CD4-positive, alpha-beta T cell treated with Interleukin-10 for 1 hour (primary cell): ENCODE measurements around the gene ZFYVE19.

Experiments
- DNase-seq: peaks from one replicate; pipeline ENCODE4 v3.0.0-alpha.2; 2020

ZFYVE19 gene

DNA sequence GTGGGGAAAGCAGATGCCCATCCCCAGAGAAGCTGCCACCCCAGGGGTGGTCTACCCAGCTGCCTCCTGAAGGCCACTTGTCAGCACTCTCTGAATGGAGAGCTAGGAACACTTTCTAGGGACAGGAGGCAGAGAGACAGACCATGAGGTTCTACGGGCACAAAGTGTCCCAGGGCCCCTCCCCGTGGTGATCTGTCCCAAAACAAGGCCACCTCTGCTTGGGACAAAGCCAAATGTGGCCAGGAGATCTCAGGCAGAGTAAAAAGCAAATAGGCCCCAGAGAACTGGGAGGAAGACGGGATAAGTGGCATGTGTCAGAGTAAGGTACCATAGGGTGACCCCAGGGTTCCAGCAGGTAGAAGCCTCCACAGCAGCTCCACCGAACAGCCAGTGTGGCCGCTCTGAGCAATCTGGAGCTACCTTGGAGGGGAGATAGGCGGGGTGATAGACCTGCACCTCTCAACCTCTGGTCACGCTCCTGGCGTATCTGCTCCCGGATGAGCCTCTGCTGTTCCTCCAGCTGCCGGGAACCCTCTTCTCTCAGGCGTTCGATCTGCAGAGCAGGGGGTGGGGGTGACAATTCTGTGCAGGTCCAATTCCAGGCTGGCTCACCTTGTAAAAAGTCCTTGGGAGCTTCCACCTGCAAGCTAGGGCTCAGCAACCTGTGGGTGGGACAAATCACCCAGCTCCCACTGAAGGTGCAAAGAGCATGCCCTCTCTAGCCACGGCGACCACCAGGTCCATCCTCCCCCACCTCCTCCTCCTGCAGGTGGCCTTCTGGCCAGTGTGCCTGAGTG, 31.0 kb upstream of the ZFYVE19 start:
- DNase-seq: no peak

GRCh38 chr15:40776537-40777141, 30.2 kb upstream of the ZFYVE19 start:
- peak; percentile 68 for DNase-seq

GRCh38 chr15:40782609-40783227, 24.2 kb upstream of the ZFYVE19 start:
- peak; percentile 83 for DNase-seq

DNA sequence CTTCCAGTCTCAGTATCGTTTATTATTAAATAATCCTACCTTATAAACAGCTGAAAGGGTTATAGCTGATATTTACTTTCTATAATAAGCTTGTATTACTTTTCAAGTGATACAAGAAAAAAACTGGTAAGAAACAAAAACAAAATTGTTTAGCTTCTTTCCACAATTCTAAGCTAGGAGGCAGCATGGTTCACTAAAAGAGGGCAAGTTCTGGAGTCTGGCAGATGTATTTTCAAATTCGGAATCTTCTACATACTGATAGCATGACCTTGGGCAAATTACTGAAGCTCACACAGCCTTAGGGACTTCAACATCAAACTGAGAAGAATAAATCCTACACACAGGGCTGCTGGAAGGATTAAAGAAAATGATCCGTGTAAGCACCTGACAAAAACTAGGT, 21.7 kb upstream of the ZFYVE19 start:
- DNase-seq: no peak

DNA sequence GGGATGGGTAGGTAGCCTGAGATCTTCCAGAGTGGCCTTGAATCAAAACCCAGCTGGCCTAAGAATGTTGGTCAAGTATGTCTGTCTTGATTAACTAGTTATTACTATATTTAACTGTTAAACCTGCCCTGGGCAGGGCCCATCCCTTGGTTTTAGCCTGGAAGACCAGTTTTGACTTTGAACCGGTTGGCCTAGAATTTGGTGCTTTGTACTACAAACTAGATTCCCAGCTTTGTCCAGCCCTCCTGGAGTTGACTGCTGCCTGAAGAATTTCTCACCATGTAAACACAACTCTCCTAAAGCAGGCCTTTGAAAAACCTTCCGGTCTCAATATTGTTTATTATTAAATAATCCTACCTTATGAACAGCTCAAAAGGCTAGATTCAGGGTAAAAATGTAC, 21.1 kb upstream of the ZFYVE19 start:
- no peak for DNase-seq

GRCh38 chr15:40787344-40787841, 19.5 kb upstream of the ZFYVE19 start:
- DNase-seq: peak; percentile 54

- DNase-seq: no peak
Observed at GRCh38 chr15:40787991-40788390, 18.9 kb upstream of the ZFYVE19 start.

GRCh38 chr15:40789119-40789518, 17.8 kb upstream of the ZFYVE19 start:
- no peak for DNase-seq

DNA sequence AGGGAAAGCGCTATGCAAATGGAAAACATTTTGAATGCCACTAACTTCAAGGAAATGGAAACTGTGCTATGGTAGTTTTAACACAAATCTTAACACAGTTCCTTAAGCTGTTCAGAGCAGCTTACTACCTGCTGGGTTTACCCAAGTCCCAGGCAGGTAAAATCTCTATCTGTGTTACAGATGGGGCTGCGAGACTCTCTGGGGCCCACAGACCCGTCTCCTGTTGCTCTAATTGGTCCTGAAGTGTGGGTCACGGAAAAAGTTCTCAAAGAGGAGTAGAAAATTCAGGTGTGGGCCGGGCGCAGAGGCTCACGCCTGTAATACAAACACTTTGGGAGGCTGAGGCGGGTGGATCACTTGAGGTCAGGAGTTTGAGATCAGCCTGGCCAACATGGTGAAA, 16.9 kb upstream of the ZFYVE19 start:
- DNase-seq: no peak

- DNase-seq: no peak
Observed at GRCh38 chr15:40790718-40791117, 16.2 kb upstream of the ZFYVE19 start.

DNA sequence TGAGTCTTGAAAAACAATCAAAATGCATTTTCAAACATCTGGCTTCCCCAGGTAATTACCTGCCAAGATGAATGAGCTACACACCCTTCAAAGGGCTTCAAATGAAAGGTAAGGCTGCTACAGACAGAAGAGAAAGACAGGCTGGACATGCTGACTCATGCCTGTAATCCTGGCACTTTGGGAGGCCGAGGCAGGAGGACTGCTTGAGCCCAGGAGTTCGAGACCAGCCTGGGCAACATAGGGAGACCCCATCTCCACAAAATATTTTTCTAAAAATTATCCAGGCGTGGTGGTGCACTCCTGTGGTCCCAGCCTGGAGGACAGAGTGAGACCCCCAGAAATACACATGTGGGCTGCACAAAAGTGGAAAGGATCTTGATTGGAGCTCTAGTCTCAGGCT, 14.5 kb upstream of the ZFYVE19 start:
- DNase-seq: no peak

- DNase-seq: no peak
Observed at GRCh38 chr15:40793216-40793989, 13.5 kb upstream of the ZFYVE19 start.

- no peak for DNase-seq
Observed at GRCh38 chr15:40796041-40796440, 10.8 kb upstream of the ZFYVE19 start.

- no peak for DNase-seq
Observed at GRCh38 chr15:40796512-40796911, 10.4 kb upstream of the ZFYVE19 start.

DNA sequence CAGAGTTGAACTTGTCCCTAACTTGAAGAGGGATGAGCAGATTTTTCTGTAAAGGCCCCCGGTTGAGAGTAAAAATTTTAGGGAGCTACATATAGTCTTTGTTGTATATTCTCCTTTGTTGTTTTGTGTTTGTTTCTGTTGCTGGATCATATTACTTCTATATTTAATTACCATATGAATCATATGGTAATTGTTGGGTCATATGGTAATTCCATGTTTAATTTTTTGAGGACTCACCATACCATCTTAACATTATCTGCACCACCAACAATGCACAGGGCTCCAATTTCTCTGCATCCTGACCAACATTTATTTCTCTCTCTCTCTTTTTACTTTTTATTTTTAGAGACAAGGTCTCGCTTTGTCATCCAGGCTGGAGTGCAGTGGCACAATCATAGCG, 7.4 kb upstream of the ZFYVE19 start:
- DNase-seq: no peak

- DNase-seq: no peak
Observed at GRCh38 chr15:40803076-40803475, 3.8 kb upstream of the ZFYVE19 start.

GRCh38 chr15:40803688-40804087, 3.2 kb upstream of the ZFYVE19 start:
- DNase-seq: no peak

GRCh38 chr15:40806672-40807027, 239 bp upstream of the ZFYVE19 start:
- no peak for DNase-seq

GRCh38 chr15:40807888-40808461, 1.1 kb downstream of the ZFYVE19 start:
- DNase-seq: no peak

DNA sequence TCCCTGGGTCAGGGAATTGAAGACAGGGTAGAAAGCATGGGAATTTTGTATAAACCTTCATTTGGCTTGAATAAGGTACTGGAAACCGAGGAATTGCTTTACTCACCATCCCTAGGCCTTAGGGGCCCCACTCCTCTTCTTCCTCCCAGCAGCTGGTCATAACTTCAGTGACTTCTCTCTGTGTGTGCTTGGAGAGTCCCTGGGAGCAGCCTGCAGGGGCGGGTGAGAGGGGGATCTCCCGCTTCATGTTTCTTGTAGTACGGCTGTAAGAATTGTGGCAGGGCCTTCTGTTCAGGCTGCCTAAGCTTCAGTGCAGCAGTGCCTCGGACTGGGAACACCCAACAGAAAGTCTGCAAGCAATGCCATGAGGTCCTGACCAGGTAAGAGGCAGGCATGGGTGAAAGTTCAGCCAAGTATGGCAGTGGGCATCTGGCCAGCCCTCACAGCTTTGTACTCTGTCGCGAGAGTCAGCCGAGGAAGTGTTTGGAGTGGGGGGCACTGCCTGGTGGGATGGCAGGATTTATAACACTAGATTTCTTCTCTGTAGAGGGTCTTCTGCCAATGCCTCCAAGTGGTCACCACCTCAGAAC, 2.1 kb downstream of the ZFYVE19 start:
- DNase-seq: no peak

GRCh38 chr15:40812721-40813425, 6.0 kb downstream of the ZFYVE19 start:
- no peak for DNase-seq
